AG09319 (cell line): ENCODE results near the gene CEP170.

ENCODE experiments used
- DNase-seq: peaks from one replicate; pipeline ENCODE4 v3.0.0-alpha.2; 2010; ENCODE audit warnings: low read depth; ENCODE audit errors: extremely low read depth
- CTCF ChIP-seq: IDR thresholded peaks from 2 replicates; pipeline ENCODE4 v1.5.1; 2011; ENCODE audit warnings: low read depth, mild to moderate bottlenecking, inconsistent platforms, low read length, moderate library complexity

The CEP170 gene

GRCh38 chr1:243267914-243268653 is 13.0 kb upstream of the CEP170 start:
- TF ChIP-seq CTCF = no peak
- DNase-seq = no peak

GRCh38 chr1:243267471-243267880 is 12.4 kb upstream of the CEP170 start:
- no peak for TF ChIP-seq CTCF
- DNase-seq = no peak

- DNase-seq = no peak
- TF ChIP-seq CTCF = no peak
Observed at GRCh38 chr1:243266231-243266630, 11.2 kb upstream of the CEP170 start.

- TF ChIP-seq CTCF = no peak
- DNase-seq = no peak
Observed at GRCh38 chr1:243264717-243265116, 9.6 kb upstream of the CEP170 start.

GRCh38 chr1:243261390-243261789 is 6.3 kb upstream of the CEP170 start:
- no peak for TF ChIP-seq CTCF
- no peak for DNase-seq

GRCh38 chr1:243260221-243260880 is 5.3 kb upstream of the CEP170 start:
- TF ChIP-seq CTCF = no peak
- DNase-seq = no peak

- DNase-seq = no peak
- no peak for TF ChIP-seq CTCF
Observed at GRCh38 chr1:243258731-243259130, 3.6 kb upstream of the CEP170 start.
